ENCODE measurements around the gene GLIS1. TPM values are rescaled to one million over a fixed set of nuclear protein-coding genes. Genes with fewer than 3 reads are reported as not detected.

GLIS1 gene
- total RNA-seq, 1 donor from 2014 or later: 0.07 TPM

DNA sequence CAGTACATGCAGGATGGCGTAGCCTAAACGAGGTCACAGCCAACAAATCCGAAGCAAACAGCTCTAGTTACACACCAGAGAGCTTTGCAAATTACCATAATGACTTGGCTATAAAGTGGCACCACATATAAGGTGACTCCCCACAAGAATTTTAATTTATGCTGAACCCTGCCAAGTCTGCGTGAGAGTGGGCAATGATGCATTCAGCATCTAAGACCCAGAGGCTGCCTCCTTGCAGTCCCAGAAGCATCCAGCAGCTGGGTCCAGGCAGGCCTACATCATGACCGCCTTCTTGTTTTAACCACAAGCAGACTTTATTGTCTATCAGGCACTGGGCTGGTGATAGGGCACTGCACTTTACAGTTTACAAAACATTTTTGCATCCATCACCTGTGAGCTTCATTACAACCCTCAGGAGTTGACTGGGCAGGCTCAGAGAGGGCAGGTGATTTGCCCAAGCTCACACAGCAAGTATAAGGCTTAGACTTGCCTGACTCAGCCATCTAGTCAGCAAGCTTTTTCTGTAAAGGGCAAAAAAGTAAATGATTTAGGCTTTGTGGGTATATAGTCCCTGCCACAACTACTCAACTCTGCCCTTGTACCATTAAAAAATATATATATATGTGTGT, 134.6 kb downstream of the GLIS1 start:
- Histone ChIP-seq H3K27ac (ENCODE audit: low read depth, low read length) (no peak overlapping the region), H4K20me1 (ENCODE audit: insufficient read depth, low read length) (peaks cover 88% of the 10 kb centered on the region), H3K9ac (ENCODE audit: low read length) (no peak overlapping the region), H3K79me2 (ENCODE audit: insufficient read depth, low read length) (peaks cover 61% of the 10 kb centered on the region), H3K4me1 (ENCODE audit: insufficient read depth, low read length) (peaks cover 4% of the 10 kb centered on the region), H2AFZ (ENCODE audit: low read depth, low read length) (no peak overlapping the region), H3K36me3 (ENCODE audit: insufficient read depth, low read length) (no peaks in the 10 kb centered on the region), H3K4me2 (ENCODE audit: low read length) (no peak overlapping the region), H3K4me3 (ENCODE audit: insufficient read depth, low read depth, low read length) (no peak overlapping the region), H3K9me3 (ENCODE audit: insufficient read depth, low read depth, low read length) (no peaks in the 10 kb centered on the region), H3K27me3 (ENCODE audit: insufficient read depth, low read length) (no peaks in the 10 kb centered on the region)
- no peak overlapping the region for H3K27ac Mint-ChIP-seq (ENCODE audit: unreplicated experiment)
- peaks cover 2% of the 10 kb centered on the region for H3K9me3 Mint-ChIP-seq (ENCODE audit: unreplicated experiment)
- H3K36me3 Mint-ChIP-seq (ENCODE audit: low read depth, unreplicated experiment): no peaks in the 10 kb centered on the region
- TF ChIP-seq CTCF (IDR thresholded peaks at IDR 0.05; ENCODE audit: insufficient read depth, low read depth, low read length) (no peak), EZH2 (IDR thresholded peaks at IDR 0.05; ENCODE audit: insufficient read depth, low read length) (no peak)
- DNase-seq (ENCODE audit: low read depth): peak; percentile 48
- FAIRE-seq: no peak
- H3K4me1 Mint-ChIP-seq (ENCODE audit: low read depth, unreplicated experiment): no peaks in the 10 kb centered on the region
- no peak overlapping the region for H3K4me3 Mint-ChIP-seq (ENCODE audit: unreplicated experiment)
- H3K27me3 Mint-ChIP-seq (ENCODE audit: low read depth, unreplicated experiment): peaks cover 52% of the 10 kb centered on the region

DNA sequence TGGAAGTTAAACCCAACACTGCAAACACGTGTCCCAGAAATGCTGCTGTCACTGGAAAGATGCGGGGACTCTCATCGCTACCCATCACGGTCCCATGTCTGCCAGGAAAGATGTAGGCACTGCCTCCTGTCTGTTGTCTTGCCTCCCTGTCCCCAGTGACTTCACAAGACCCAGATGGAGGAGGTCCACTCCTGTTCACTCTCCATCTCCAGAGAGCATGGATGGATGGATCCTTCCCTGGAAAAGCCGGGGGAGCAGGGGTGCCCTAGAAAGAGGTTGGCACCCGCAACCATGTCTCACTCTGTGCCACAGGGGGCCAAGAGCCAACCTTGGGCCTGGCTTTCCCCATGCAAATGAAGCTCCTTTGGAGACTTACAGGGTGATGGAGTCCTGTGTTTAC, 135.5 kb downstream of the GLIS1 start:
- H3K4me3 Mint-ChIP-seq (ENCODE audit: unreplicated experiment): no peak overlapping the region
- H3K27me3 Mint-ChIP-seq (ENCODE audit: low read depth, unreplicated experiment): peaks cover 61% of the 10 kb centered on the region
- no peak for DNase-seq (ENCODE audit: low read depth)
- no peaks in the 10 kb centered on the region for H3K27me3 ChIP-seq (ENCODE audit: insufficient read depth, low read length)
- H3K27ac Mint-ChIP-seq (ENCODE audit: unreplicated experiment): no peak overlapping the region
- no peaks in the 10 kb centered on the region for H3K4me1 Mint-ChIP-seq (ENCODE audit: low read depth, unreplicated experiment)
- H3K4me2 ChIP-seq (ENCODE audit: low read length): no peak overlapping the region
- no peaks in the 10 kb centered on the region for H3K9me3 ChIP-seq (ENCODE audit: insufficient read depth, low read depth, low read length)
- H3K27ac ChIP-seq (ENCODE audit: low read depth, low read length): no peak overlapping the region
- peaks cover 2% of the 10 kb centered on the region for H3K9me3 Mint-ChIP-seq (ENCODE audit: unreplicated experiment)
- H3K4me3 ChIP-seq (ENCODE audit: insufficient read depth, low read depth, low read length): no peak overlapping the region
- no peak overlapping the region for H3K9ac ChIP-seq (ENCODE audit: low read length)
- peaks cover 59% of the 10 kb centered on the region for H3K79me2 ChIP-seq (ENCODE audit: insufficient read depth, low read length)
- TF ChIP-seq EZH2 (IDR thresholded peaks at IDR 0.05; ENCODE audit: insufficient read depth, low read length) (no peak), CTCF (IDR thresholded peaks at IDR 0.05; ENCODE audit: insufficient read depth, low read depth, low read length) (no peak)
- peaks cover 90% of the 10 kb centered on the region for H4K20me1 ChIP-seq (ENCODE audit: insufficient read depth, low read length)
- H2AFZ ChIP-seq (ENCODE audit: low read depth, low read length): no peak overlapping the region
- no peaks in the 10 kb centered on the region for H3K36me3 Mint-ChIP-seq (ENCODE audit: low read depth, unreplicated experiment)
- no peaks in the 10 kb centered on the region for H3K36me3 ChIP-seq (ENCODE audit: insufficient read depth, low read length)
- H3K4me1 ChIP-seq (ENCODE audit: insufficient read depth, low read length): peaks cover 4% of the 10 kb centered on the region
- FAIRE-seq: no peak
